OCI-LY1 (cell line): Measurements from ENCODE around the gene MYBPC1.

ENCODE experiments used
- H2AFZ ChIP-seq: fragments of 200-600 bp; sonication (generic), shearing (Covaris generic); 2 replicates; pipeline ENCODE4 v1.6.0; 2014; ENCODE audit warnings: antibody characterized with exemption, mild to moderate bottlenecking, low read length
- H3F3A ChIP-seq: fragments of 200-600 bp; sonication (generic), shearing (Covaris generic); 2 replicates; pipeline ENCODE4 v1.6.0; 2014; ENCODE audit warnings: mild to moderate bottlenecking, antibody characterized with exemption, low read length, moderate library complexity; ENCODE audit not compliant: insufficient read depth
- H3K27ac ChIP-seq: fragments of 200-600 bp; sonication (generic); 2 replicates; pipeline ENCODE4 v1.5.1; 2014; ENCODE audit warnings: low read length, mixed run types, mild to moderate bottlenecking, low read depth; ENCODE audit not compliant: poor library complexity, severe bottlenecking
- H3K27me3 ChIP-seq: fragments of 200-600 bp; sonication (generic); 2 replicates; pipeline ENCODE4 v1.6.0; 2014; ENCODE audit warnings: antibody characterized with exemption, mild to moderate bottlenecking, low read length, moderate library complexity; ENCODE audit not compliant: insufficient read depth
- H3K36me3 ChIP-seq: fragments of 200-600 bp; sonication (generic); 2 replicates; pipeline ENCODE4 v1.6.1; 2014; ENCODE audit warnings: mild to moderate bottlenecking, antibody characterized with exemption, low read length, moderate library complexity, mixed read lengths; ENCODE audit not compliant: insufficient read depth
- H3K4me1 ChIP-seq: fragments of 200-600 bp; sonication (generic); 2 replicates; pipeline ENCODE4 v1.5.1; 2014; ENCODE audit warnings: mild to moderate bottlenecking, low read length, moderate library complexity; ENCODE audit not compliant: insufficient read depth, severe bottlenecking
- H3K4me2 ChIP-seq: fragments of 200-600 bp; sonication (generic), shearing (Covaris generic); 2 replicates; pipeline ENCODE4 v1.6.1; 2014; ENCODE audit warnings: low read length
- H3K4me3 ChIP-seq: fragments of 200-600 bp; sonication (generic); 2 replicates; pipeline ENCODE4 v1.5.1; 2014; ENCODE audit warnings: low read length, low read depth, mild to moderate bottlenecking, mixed read lengths; ENCODE audit not compliant: poor library complexity, severe bottlenecking
- H3K79me2 ChIP-seq: fragments of 200-600 bp; shearing (Covaris generic); 2 replicates; pipeline ENCODE4 v1.6.1; 2016; ENCODE audit warnings: mixed run types, low read length, mixed read lengths; ENCODE audit not compliant: insufficient read depth
- H3K9ac ChIP-seq: fragments of 200-600 bp; sonication (generic), shearing (Covaris generic); 2 replicates; pipeline ENCODE4 v1.6.1; 2014; ENCODE audit warnings: mild to moderate bottlenecking, low read length, mixed read lengths
- H3K9me2 ChIP-seq: fragments of 200-600 bp; sonication (generic), shearing (Covaris generic); 2 replicates; pipeline ENCODE4 v1.6.1; 2014; ENCODE audit warnings: low read depth, mild to moderate bottlenecking, low read length, mixed read lengths
- H3K9me3 ChIP-seq: fragments of 200-600 bp; shearing (Covaris generic); 2 replicates; pipeline ENCODE4 v1.6.1; 2014; ENCODE audit warnings: low read length, mixed read lengths
- H4K20me1 ChIP-seq: fragments of 200-600 bp; sonication (generic), shearing (Covaris generic); 2 replicates; pipeline ENCODE4 v1.6.0; 2016; ENCODE audit warnings: mild to moderate bottlenecking, low read length; ENCODE audit not compliant: insufficient read depth
- EZH2 ChIP-seq: fragments of 200-600 bp; sonication (generic), shearing (Covaris generic); IDR thresholded peaks from 2 replicates; pipeline ENCODE4 v1.8.0; 2017; ENCODE audit warnings: borderline replicate concordance, mixed run types, mild to moderate bottlenecking, antibody characterized with exemption, low read length, moderate library complexity, mixed read lengths
- TF ChIP-seq, protein P1 (sequence below): fragments of 200-600 bp; sonication (generic), shearing (Covaris generic); IDR thresholded peaks from 2 replicates; pipeline ENCODE4 v1.5.1; 2017; ENCODE audit warnings: mild to moderate bottlenecking, antibody characterized with exemption, low read length, moderate library complexity, mixed read lengths

The MYBPC1 gene

DNA sequence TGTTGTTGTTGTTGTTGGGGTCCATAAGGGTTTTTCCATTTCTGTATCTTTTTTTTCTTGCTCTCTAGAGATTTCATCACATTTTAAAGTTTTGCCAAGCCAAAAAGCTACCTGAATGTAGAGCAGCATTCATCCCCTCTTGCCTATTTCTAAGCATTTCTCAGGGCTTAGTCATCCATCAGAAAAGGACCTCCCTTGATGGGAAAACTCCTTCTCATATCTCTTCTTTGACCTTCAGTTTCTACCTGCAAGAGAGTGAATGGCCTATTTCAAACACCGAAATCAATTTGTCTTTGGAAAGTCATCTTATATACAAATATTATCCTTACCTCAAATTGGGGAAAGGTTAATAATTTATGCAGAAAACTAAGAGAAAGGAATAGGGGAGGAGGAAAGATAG is 4.5 kb downstream of the MYBPC1 start:
- H3K79me2 ChIP-seq, result no peaks in the 10 kb centered on the region
- H3K27me3 ChIP-seq, result no peaks in the 10 kb centered on the region
- no peak overlapping the region for H3K4me2 ChIP-seq
- H3K27ac ChIP-seq, result no peak overlapping the region
- H3K4me3 ChIP-seq, result no peak overlapping the region
- no peaks in the 10 kb centered on the region for H4K20me1 ChIP-seq
- H3K36me3 ChIP-seq, result no peaks in the 10 kb centered on the region
- no peak overlapping the region for H2AFZ ChIP-seq
- no peak overlapping the region for H3K9ac ChIP-seq
- H3K4me1 ChIP-seq, result no peaks in the 10 kb centered on the region
- H3K9me3 ChIP-seq, result no peaks in the 10 kb centered on the region
- no peaks in the 10 kb centered on the region for H3K9me2 ChIP-seq
- no peak for TF ChIP-seq EZH2
- TF ChIP-seq, protein P1, sequence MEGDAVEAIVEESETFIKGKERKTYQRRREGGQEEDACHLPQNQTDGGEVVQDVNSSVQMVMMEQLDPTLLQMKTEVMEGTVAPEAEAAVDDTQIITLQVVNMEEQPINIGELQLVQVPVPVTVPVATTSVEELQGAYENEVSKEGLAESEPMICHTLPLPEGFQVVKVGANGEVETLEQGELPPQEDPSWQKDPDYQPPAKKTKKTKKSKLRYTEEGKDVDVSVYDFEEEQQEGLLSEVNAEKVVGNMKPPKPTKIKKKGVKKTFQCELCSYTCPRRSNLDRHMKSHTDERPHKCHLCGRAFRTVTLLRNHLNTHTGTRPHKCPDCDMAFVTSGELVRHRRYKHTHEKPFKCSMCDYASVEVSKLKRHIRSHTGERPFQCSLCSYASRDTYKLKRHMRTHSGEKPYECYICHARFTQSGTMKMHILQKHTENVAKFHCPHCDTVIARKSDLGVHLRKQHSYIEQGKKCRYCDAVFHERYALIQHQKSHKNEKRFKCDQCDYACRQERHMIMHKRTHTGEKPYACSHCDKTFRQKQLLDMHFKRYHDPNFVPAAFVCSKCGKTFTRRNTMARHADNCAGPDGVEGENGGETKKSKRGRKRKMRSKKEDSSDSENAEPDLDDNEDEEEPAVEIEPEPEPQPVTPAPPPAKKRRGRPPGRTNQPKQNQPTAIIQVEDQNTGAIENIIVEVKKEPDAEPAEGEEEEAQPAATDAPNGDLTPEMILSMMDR, result no peak
- no peaks in the 10 kb centered on the region for H3F3A ChIP-seq

DNA sequence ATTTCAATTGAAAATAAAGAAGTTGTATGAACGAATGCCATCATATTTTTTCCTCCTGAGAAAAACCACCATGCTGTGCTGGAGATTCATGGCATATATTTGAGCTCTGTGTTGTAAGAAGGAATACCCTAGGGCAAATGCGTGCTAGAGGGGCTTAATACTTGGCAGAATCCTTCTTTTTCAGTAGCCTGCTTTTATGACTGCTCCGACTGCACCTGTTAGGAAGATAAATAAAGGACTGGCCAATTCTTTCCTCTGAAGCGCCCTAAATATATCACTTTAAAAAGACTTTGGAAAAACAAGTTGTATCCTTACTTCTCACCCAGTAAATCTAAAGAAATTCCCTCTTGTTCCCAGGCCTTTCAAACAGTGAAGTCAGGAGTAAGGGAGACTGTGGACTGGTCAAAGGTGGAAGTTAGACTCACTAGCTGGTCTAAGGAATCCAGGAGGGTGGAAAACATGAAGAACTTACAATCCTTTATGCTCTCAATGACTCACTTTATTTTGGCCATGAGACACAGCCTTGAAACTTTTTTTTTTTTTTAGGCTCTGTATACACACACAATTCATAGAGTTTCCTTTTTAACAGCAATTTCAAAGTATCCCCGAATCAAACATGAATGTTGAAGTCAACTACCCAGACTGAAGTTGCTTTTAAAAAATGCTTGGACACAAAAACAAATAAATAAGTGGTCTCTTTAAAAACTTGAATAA is 5.2 kb downstream of the MYBPC1 start:
- no peaks in the 10 kb centered on the region for H3K9me2 ChIP-seq

DNA sequence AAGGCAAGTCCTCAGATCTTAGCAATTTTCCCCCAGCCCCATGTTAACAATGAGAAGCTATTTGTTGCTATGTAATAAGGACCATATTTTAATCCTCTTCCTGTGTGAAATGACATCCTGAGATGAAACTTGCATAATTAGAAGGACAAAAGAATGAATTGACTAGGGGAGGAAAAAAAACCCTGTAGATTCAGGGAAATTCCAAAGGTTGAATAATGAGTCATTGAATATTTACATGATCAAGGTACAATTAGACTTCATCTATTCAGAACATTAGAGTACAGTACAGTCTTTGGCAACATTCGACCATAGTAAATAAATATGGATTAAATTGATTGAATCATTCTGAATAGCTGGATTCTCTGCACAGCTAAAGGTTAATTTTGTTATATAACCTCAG is 9.4 kb downstream of the MYBPC1 start:
- Histone ChIP-seq H3K4me1 (no peaks in the 10 kb centered on the region), H3K79me2 (no peaks in the 10 kb centered on the region), H3K9me2 (no peaks in the 10 kb centered on the region), H3K27ac (no peak overlapping the region), H3K27me3 (no peaks in the 10 kb centered on the region), H3K36me3 (no peaks in the 10 kb centered on the region), H3K9ac (no peak overlapping the region), H4K20me1 (no peaks in the 10 kb centered on the region), H3F3A (no peaks in the 10 kb centered on the region), H2AFZ (no peak overlapping the region), H3K9me3 (no peaks in the 10 kb centered on the region), H3K4me2 (no peak overlapping the region), H3K4me3 (no peak overlapping the region)
- TF ChIP-seq, protein P1, result no peak
- TF ChIP-seq EZH2, result no peak

More for the DNA sequence above, 5.2 kb downstream of the MYBPC1 start:
- H3F3A ChIP-seq, result no peaks in the 10 kb centered on the region
- H3K79me2 ChIP-seq, result no peaks in the 10 kb centered on the region
- no peaks in the 10 kb centered on the region for H3K27me3 ChIP-seq
- H4K20me1 ChIP-seq, result no peaks in the 10 kb centered on the region
- no peak overlapping the region for H3K4me2 ChIP-seq
- H2AFZ ChIP-seq, result no peak overlapping the region
- no peaks in the 10 kb centered on the region for H3K4me1 ChIP-seq
- no peak overlapping the region for H3K27ac ChIP-seq
- no peaks in the 10 kb centered on the region for H3K36me3 ChIP-seq
- no peak overlapping the region for H3K4me3 ChIP-seq
- no peaks in the 10 kb centered on the region for H3K9me3 ChIP-seq
- TF ChIP-seq, protein P1, result no peak
- no peak for TF ChIP-seq EZH2
- H3K9ac ChIP-seq, result no peak overlapping the region
